SU-DHL-6 (cell line): ENCODE results near the gene IGLL5.

Source experiments
- H2AFZ ChIP-seq: fragments of 200-600 bp; sonication (generic); 2 replicates; pipeline ENCODE4 v1.6.1; 2014; ENCODE audit warnings: low read depth, mild to moderate bottlenecking, moderate library complexity, mixed read lengths, antibody characterized with exemption, low read length; ENCODE audit not compliant: severe bottlenecking
- H3F3A ChIP-seq: fragments of 200-600 bp; shearing (Covaris generic); 2 replicates; pipeline ENCODE4 v1.6.0; 2016; ENCODE audit warnings: antibody characterized with exemption, mild to moderate bottlenecking; ENCODE audit not compliant: insufficient read depth
- H3K27ac ChIP-seq: fragments of 200-600 bp; sonication (generic); 2 replicates; pipeline ENCODE4 v1.5.1; 2016; ENCODE audit warnings: low read depth, mild to moderate bottlenecking, low read length, moderate library complexity, mixed read lengths
- H3K27me3 ChIP-seq: fragments of 200-600 bp; sonication (generic), shearing (Covaris generic); 2 replicates; pipeline ENCODE4 v1.6.0; 2014; ENCODE audit warnings: mild to moderate bottlenecking, low read length
- H3K36me3 ChIP-seq: fragments of 200-600 bp; sonication (generic); 2 replicates; pipeline ENCODE4 v1.6.1; 2014; ENCODE audit warnings: mild to moderate bottlenecking, low read length, mixed read lengths
- H3K4me2 ChIP-seq: fragments of 300-600, 200-600 bp; shearing (Covaris generic), sonication (generic); 2 replicates; pipeline ENCODE4 v1.6.0; 2014; ENCODE audit warnings: low read length, low read depth, mild to moderate bottlenecking; ENCODE audit not compliant: poor library complexity, severe bottlenecking
- H3K4me3 ChIP-seq: fragments of 200-600 bp; sonication (generic); 2 replicates; pipeline ENCODE4 v1.5.1; 2014; ENCODE audit warnings: antibody characterized with exemption, low read length, mild to moderate bottlenecking, mixed read lengths; ENCODE audit not compliant: insufficient read depth, poor library complexity, severe bottlenecking
- H3K79me2 ChIP-seq: fragments of 200-600 bp; sonication (generic); 2 replicates; pipeline ENCODE4 v1.6.1; 2014; ENCODE audit warnings: mild to moderate bottlenecking, low read length, moderate library complexity; ENCODE audit not compliant: insufficient read depth
- H3K9ac ChIP-seq: fragments of 200-600 bp; sonication (generic); 2 replicates; pipeline ENCODE4 v1.7.0; 2014; ENCODE audit warnings: mild to moderate bottlenecking, low read length
- H3K9me2 ChIP-seq: fragments of 200-600 bp; sonication (generic); replicated peaks from 2 replicates; pipeline ENCODE4 v1.6.1; 2014; ENCODE audit warnings: low read length; ENCODE audit not compliant: insufficient read depth
- H3K9me3 ChIP-seq: fragments of 200-600 bp; sonication (generic); 2 replicates; pipeline ENCODE4 v1.6.1; 2014; ENCODE audit warnings: low read length, mixed read lengths; ENCODE audit not compliant: insufficient read depth
- H4K20me1 ChIP-seq: fragments of 200-600 bp; sonication (generic); 2 replicates; pipeline ENCODE4 v1.6.1; 2014; ENCODE audit warnings: low read depth, mild to moderate bottlenecking, antibody characterized with exemption, low read length, moderate library complexity, mixed read lengths
- CTCF ChIP-seq: fragments of 200-600 bp; sonication (generic); IDR thresholded peaks from one replicate; pipeline ENCODE4 v1.5.1; 2017; ENCODE audit warnings: antibody characterized with exemption, mild to moderate bottlenecking, low read length, moderate library complexity; ENCODE audit not compliant: insufficient read depth, poor library complexity, severe bottlenecking
- EZH2phosphoT487 ChIP-seq: fragments of 200-600 bp; sonication (generic), shearing (Covaris generic); conservative IDR thresholded peaks from 2 replicates; pipeline ENCODE4 v1.6.1; 2018; ENCODE audit warnings: mild to moderate bottlenecking, antibody characterized with exemption, low read length, moderate library complexity, mixed read lengths

The IGLL5 gene

GRCh38 chr22:22923379-22923778, 35.8 kb downstream of the IGLL5 start:
- Histone ChIP-seq H3K27ac (no peak overlapping the region), H2AFZ (no peak overlapping the region), H3K9me2 (no peaks in the 10 kb centered on the region), H3F3A (peaks cover 22% of the 10 kb centered on the region), H3K9ac (no peak overlapping the region), H3K9me3 (no peaks in the 10 kb centered on the region), H3K79me2 (no peaks in the 10 kb centered on the region), H3K36me3 (no peaks in the 10 kb centered on the region), H3K4me2 (no peak overlapping the region), H3K27me3 (no peaks in the 10 kb centered on the region), H4K20me1 (no peaks in the 10 kb centered on the region), H3K4me3 (no peak overlapping the region)
- TF ChIP-seq EZH2phosphoT487 (no peak), CTCF (no peak)

GRCh38 chr22:22923930-22924329, 36.3 kb downstream of the IGLL5 start:
- Histone ChIP-seq H3K9me2 (no peaks in the 10 kb centered on the region), H3K9me3 (no peaks in the 10 kb centered on the region), H3K4me3 (no peak overlapping the region), H3F3A (peaks cover 24% of the 10 kb centered on the region), H4K20me1 (no peaks in the 10 kb centered on the region), H3K36me3 (no peaks in the 10 kb centered on the region), H3K27ac (no peak overlapping the region), H2AFZ (no peak overlapping the region), H3K79me2 (no peaks in the 10 kb centered on the region), H3K9ac (no peak overlapping the region), H3K27me3 (no peaks in the 10 kb centered on the region), H3K4me2 (no peak overlapping the region)
- no peak for TF ChIP-seq EZH2phosphoT487
- TF ChIP-seq CTCF, result no peak

DNA sequence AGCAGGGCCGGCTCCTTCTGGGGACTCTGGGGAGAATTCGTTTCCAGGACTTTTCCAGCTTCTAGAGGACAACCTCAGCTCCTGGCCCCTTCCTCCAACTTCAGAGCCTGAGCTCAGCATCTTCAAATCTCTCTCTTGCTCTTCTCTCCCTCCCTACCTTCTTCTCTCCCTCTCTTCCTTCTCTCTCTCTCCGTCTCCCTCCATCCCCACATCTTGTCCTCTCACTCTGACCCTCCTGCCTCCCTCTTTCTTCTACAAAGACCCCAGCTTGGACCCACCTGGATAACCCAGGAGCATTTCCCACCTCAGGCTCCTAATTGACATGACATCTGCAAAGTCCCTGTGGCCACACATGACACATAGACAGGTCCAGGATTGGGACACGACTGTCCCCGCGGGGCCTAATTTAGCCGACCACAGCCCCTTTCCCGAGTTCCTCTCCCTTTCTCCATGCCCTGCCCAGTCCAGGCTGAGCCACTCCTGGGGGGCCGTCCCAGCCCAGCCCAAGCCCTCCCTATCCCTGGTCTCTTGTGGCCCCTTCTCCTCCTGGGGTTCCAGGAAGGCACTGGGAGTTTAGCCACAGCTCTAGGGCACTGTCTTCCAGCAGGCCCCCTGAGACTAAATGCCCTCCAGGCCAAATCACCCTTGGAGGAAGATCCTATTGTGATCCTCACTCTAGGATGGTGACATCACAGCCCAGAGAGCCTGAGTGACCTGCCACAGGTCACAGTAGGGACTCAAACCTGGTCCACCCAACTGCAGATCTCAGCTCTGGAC, 36.9 kb downstream of the IGLL5 start:
- no peak overlapping the region for H3K4me2 ChIP-seq
- no peak overlapping the region for H3K27ac ChIP-seq
- no peaks in the 10 kb centered on the region for H3K9me2 ChIP-seq
- H3K36me3 ChIP-seq, result no peaks in the 10 kb centered on the region
- no peaks in the 10 kb centered on the region for H4K20me1 ChIP-seq
- TF ChIP-seq CTCF, result no peak
- TF ChIP-seq EZH2phosphoT487, result no peak
- no peaks in the 10 kb centered on the region for H3K9me3 ChIP-seq
- no peaks in the 10 kb centered on the region for H3K79me2 ChIP-seq
- no peak overlapping the region for H3K4me3 ChIP-seq
- H3K9ac ChIP-seq, result no peak overlapping the region
- H3K27me3 ChIP-seq, result no peaks in the 10 kb centered on the region
- peaks cover 31% of the 10 kb centered on the region for H3F3A ChIP-seq
- no peak overlapping the region for H2AFZ ChIP-seq
